Measurements from ENCODE around the gene TMC4. TPM values are rescaled to one million over a fixed set of nuclear protein-coding genes. Genes with fewer than 3 reads are reported as not detected.

TMC4 gene
- total RNA-seq, 1 donor from 2014 or later = 2.6 TPM

GRCh38 chr19:54127688-54128440, 45.1 kb downstream of the TMC4 start:
- Mint-ChIP-seq H3K4me3 (ENCODE audit: unreplicated experiment) (peak overlapping the region; percentile 59), H3K4me1 (ENCODE audit: unreplicated experiment) (no peaks in the 10 kb centered on the region), H3K36me3 (ENCODE audit: low read depth, unreplicated experiment) (peaks cover 16% of the 10 kb centered on the region), H3K27me3 (ENCODE audit: unreplicated experiment) (peaks cover 10% of the 10 kb centered on the region), H3K27ac (ENCODE audit: unreplicated experiment) (no peak overlapping the region), H3K9me3 (ENCODE audit: unreplicated experiment) (no peaks in the 10 kb centered on the region)
- no peak for DNase-seq (ENCODE audit: low spot score)
- no peak for TF ChIP-seq CTCF (IDR thresholded peaks at IDR 0.05; ENCODE audit: unreplicated experiment)

- no peaks in the 10 kb centered on the region for H3K4me1 Mint-ChIP-seq (ENCODE audit: unreplicated experiment)
- no peak for TF ChIP-seq CTCF (IDR thresholded peaks at IDR 0.05; ENCODE audit: unreplicated experiment)
- peak overlapping the region; percentile 30 for H3K27ac Mint-ChIP-seq (ENCODE audit: unreplicated experiment)
- no peak for DNase-seq (ENCODE audit: low spot score)
- no peaks in the 10 kb centered on the region for H3K9me3 Mint-ChIP-seq (ENCODE audit: unreplicated experiment)
- H3K36me3 Mint-ChIP-seq (ENCODE audit: low read depth, unreplicated experiment) = peaks cover 27% of the 10 kb centered on the region
- H3K27me3 Mint-ChIP-seq (ENCODE audit: unreplicated experiment) = peaks cover 10% of the 10 kb centered on the region
- no peak overlapping the region for H3K4me3 Mint-ChIP-seq (ENCODE audit: unreplicated experiment)
Measured at GRCh38 chr19:54125713-54126112, 47.2 kb downstream of the TMC4 start.

GRCh38 chr19:54124393-54124792, 48.6 kb downstream of the TMC4 start:
- H3K36me3 Mint-ChIP-seq (ENCODE audit: low read depth, unreplicated experiment) = peaks cover 35% of the 10 kb centered on the region
- no peak for TF ChIP-seq CTCF (IDR thresholded peaks at IDR 0.05; ENCODE audit: unreplicated experiment)
- H3K27ac Mint-ChIP-seq (ENCODE audit: unreplicated experiment) = no peak overlapping the region
- no peaks in the 10 kb centered on the region for H3K4me1 Mint-ChIP-seq (ENCODE audit: unreplicated experiment)
- H3K4me3 Mint-ChIP-seq (ENCODE audit: unreplicated experiment) = no peak overlapping the region
- DNase-seq (ENCODE audit: low spot score) = no peak
- peaks cover 14% of the 10 kb centered on the region for H3K27me3 Mint-ChIP-seq (ENCODE audit: unreplicated experiment)
- H3K9me3 Mint-ChIP-seq (ENCODE audit: unreplicated experiment) = no peaks in the 10 kb centered on the region

GRCh38 chr19:54123682-54124081, 49.3 kb downstream of the TMC4 start:
- Mint-ChIP-seq H3K4me1 (ENCODE audit: unreplicated experiment) (no peaks in the 10 kb centered on the region), H3K4me3 (ENCODE audit: unreplicated experiment) (no peak overlapping the region), H3K9me3 (ENCODE audit: unreplicated experiment) (no peaks in the 10 kb centered on the region), H3K27ac (ENCODE audit: unreplicated experiment) (no peak overlapping the region), H3K27me3 (ENCODE audit: unreplicated experiment) (peaks cover 14% of the 10 kb centered on the region), H3K36me3 (ENCODE audit: low read depth, unreplicated experiment) (peaks cover 35% of the 10 kb centered on the region)
- no peak for DNase-seq (ENCODE audit: low spot score)
- no peak for TF ChIP-seq CTCF (IDR thresholded peaks at IDR 0.05; ENCODE audit: unreplicated experiment)

- H3K4me3 Mint-ChIP-seq (ENCODE audit: unreplicated experiment) = no peak overlapping the region
- peaks cover 14% of the 10 kb centered on the region for H3K27me3 Mint-ChIP-seq (ENCODE audit: unreplicated experiment)
- no peaks in the 10 kb centered on the region for H3K9me3 Mint-ChIP-seq (ENCODE audit: unreplicated experiment)
- no peak overlapping the region for H3K27ac Mint-ChIP-seq (ENCODE audit: unreplicated experiment)
- DNase-seq (ENCODE audit: low spot score) = no peak
- H3K4me1 Mint-ChIP-seq (ENCODE audit: unreplicated experiment) = peaks cover 9% of the 10 kb centered on the region
- no peak for TF ChIP-seq CTCF (IDR thresholded peaks at IDR 0.05; ENCODE audit: unreplicated experiment)
- H3K36me3 Mint-ChIP-seq (ENCODE audit: low read depth, unreplicated experiment) = peaks cover 38% of the 10 kb centered on the region
Measured at GRCh38 chr19:54121259-54121658, 51.7 kb downstream of the TMC4 start.
